Activated CD8-positive, alpha-beta memory T cell treated with anti-CD3 and anti-CD28 coated beads, Interleukin-2, amount 50 U/mL, for 24 hours (primary cell): ENCODE data around the gene LDLRAD4.

Source experiments
- DNase-seq: peaks from one replicate; pipeline ENCODE4 v3.0.0-alpha.2; 2020; ENCODE audit errors: extremely low read depth

Gene LDLRAD4

GRCh38 chr18:13447621-13448334 lies 229.2 kb downstream of the LDLRAD4 start:
- no peak for DNase-seq

- DNase-seq = no peak
Measured at GRCh38 chr18:13448335-13448795, 229.8 kb downstream of the LDLRAD4 start.

GRCh38 chr18:13449651-13450050 lies 231.1 kb downstream of the LDLRAD4 start:
- no peak for DNase-seq

GRCh38 chr18:13450289-13451212 lies 232.0 kb downstream of the LDLRAD4 start:
- no peak for DNase-seq

- DNase-seq = no peak
Measured at GRCh38 chr18:13451213-13451540, 232.6 kb downstream of the LDLRAD4 start.

DNA sequence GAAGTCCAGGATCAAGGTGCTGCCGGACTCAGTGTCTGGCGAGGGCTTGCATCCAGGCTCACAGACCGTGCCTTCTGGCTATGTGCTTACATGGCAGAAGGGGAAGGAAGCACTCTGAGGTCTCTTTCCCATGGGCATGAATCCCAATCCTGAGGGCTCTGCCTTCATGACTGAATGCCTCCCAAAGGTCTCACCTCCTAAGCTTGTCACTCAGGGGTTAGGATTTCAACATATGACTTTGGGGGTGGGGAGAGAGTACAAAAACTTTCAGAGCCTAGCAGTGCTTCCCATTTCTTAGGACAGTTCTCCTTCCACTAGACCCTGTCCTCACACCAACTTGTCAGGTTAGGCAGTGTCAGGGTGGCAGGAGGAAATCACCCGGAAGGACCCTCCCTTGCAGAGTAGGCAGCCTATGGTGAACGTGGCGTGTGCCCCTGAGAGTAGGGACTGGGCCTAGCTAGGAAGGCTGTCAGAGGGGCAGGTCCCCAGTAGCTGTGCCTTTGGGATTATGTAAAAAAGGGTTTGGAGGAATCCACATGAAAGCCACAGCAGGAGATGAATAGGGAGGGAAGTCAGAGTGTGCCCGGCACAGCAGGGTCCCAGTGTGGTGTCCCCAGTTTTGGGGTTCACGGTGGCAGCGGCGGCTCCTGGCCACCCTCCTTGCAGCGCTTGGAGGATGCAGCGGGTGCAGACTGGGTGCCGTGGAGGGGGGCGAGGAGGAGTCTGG lies 233.3 kb downstream of the LDLRAD4 start:
- DNase-seq = no peak

DNA sequence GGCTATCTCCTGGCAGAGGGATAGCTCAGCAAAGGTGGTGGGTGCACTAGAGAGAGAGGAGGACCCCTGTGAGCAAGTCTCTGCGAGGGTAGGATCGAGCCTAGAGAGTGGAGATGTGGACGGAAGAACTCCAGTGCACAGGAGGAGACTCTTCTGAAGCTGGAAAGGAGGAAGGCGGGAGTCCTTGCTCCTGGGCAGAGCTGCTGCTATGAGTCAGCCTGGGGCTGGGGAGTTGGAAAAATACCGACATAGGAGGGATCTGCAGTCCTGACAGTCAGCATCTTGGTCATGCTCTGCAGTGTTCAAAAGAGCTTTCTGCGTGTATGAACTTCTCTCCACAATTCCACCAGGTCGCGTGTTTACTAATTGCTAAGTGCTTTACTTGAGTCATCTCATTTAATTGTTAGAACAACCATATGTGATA lies 233.8 kb downstream of the LDLRAD4 start:
- no peak for DNase-seq

- DNase-seq = no peak
Measured at GRCh38 chr18:13452871-13453680, 234.5 kb downstream of the LDLRAD4 start.

DNA sequence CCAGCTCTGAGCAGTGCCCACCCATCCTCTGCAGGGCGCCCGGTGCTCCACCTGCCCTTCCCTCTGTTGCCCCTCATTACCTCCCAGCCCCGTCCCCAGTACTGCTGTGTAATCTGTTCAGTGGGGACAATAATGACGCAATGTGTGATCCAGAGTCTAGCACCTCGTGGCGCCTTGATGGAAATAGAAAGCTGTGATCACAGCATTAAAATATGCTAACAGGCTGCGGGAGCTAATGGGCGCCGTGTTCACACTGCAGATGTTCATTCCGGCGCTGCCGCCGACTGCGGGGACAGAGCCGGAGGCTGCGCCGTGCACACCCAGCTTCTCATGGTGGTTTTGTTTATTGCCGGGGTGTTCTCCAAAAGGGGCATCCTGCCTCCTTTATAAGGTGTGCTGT lies 235.2 kb downstream of the LDLRAD4 start:
- no peak for DNase-seq

DNA sequence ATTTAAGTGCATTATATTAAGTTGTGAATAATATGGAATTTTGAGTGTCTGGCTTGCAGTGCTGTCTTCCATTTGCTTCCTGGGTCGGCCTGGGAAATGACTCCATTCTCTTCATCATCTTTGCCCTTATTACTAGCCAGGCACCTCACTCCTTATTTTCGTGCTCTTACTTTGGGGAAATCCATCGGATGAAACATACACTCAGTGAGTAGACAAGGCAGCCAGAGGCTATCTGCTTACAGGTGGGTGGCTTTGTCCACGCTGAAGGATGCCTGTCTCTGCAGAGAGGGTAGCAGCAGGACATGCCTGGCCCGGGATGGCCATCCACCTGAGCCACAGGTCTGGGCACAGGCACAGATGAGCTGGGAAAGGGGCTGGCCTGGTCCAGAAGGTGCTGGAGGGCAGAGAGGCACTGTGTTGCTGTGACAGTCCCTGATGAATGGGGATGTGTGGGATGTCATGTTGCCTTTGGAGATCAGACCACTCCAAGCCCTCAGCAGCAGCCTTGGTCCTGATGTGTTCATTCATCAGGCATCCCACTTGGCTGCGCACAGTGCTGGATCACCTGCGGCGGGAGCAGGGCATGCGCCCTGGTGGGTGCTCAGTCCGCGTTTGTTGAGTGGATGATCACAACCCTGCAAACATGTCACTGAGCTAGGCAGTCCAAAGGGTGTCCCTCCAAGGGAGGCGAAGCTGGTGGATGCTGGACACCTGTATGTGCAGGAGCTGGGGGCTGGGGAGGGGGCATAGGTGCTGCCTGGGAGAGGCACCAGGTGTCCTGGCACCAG lies 236.0 kb downstream of the LDLRAD4 start:
- no peak for DNase-seq

DNA sequence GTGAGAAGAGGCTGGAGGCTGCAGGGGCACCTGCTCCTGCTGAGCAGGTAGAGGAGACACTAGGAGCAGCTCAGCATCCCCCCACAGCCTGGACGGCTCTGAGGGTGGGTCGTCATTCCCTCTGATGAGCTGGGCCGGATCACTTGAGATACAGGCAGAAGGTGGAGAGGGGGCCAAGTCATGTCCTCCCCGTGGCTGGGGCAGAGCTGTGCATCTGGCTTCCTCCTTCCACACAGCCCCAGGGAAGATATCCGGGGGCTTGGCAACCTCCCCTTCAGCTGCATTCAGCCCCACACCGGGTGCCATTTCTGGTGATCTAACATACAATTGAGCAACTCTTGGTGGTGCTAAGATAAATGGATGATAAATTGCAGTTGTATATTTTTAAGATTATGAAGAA lies 236.9 kb downstream of the LDLRAD4 start:
- DNase-seq = no peak

GRCh38 chr18:13455960-13456481 lies 237.5 kb downstream of the LDLRAD4 start:
- no peak for DNase-seq

GRCh38 chr18:13456736-13457271 lies 238.2 kb downstream of the LDLRAD4 start:
- no peak for DNase-seq

DNA sequence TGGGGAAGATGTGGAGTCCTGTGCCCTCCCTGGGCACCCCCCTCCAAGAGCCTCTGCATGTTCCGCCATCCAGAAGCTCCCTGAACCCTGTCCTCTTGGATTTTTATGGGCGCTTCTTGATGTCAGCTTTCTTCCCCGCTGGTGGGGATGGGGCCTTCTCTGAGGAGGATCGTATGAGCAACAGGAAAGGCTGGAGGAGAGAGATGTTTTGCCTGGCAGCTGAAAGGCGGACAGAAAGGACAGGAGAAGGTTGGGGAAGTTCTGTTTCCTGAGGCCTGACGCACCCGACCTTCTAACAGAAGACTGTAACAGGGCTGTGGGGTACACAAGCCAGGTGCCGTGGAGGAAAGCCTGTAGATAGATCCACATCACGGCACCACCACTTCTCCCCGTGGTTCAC lies 238.8 kb downstream of the LDLRAD4 start:
- DNase-seq = no peak

GRCh38 chr18:13460946-13461345 lies 242.4 kb downstream of the LDLRAD4 start:
- DNase-seq = no peak

GRCh38 chr18:13461469-13461868 lies 242.9 kb downstream of the LDLRAD4 start:
- no peak for DNase-seq

GRCh38 chr18:13461936-13462335 lies 243.4 kb downstream of the LDLRAD4 start:
- DNase-seq = no peak

GRCh38 chr18:13462686-13463085 lies 244.1 kb downstream of the LDLRAD4 start:
- DNase-seq = no peak

GRCh38 chr18:13463526-13464210 lies 245.1 kb downstream of the LDLRAD4 start:
- DNase-seq = no peak
